ENCODE data around the gene PKHD1. TPM values are rescaled to one million over a fixed set of nuclear protein-coding genes. Genes with fewer than 3 reads are reported as not detected.

Gene PKHD1
- total RNA-seq, 1 experiment from 2014 or later: 0.40 TPM

DNA sequence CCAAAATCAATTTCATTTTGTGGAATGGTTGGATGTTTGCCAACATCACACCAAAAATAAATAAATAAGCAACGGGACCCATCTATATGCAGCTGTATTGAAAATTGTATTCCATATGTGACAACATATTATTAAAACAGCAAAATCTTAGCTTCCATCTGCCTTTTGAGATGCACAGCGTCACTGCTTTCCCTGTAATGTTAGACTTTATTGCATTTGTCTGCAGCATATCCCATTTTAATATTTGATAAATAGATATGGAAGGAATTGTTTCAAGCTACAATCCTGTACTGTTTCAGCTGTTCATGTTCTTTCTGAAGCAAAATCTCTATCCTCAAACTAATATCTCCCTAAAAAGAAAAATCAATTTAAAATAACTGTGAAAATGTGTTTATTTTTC lies 509.1 kb downstream of the PKHD1 start:
- Histone ChIP-seq H3K9ac (ENCODE audit: low read length) (no peak overlapping the region), H3F3A (ENCODE audit: low read length, unreplicated experiment) (no peaks in the 10 kb centered on the region), H3K79me2 (ENCODE audit: low read length) (no peaks in the 10 kb centered on the region), H3K4me1 (ENCODE audit: insufficient read depth, low read length) (no peaks in the 10 kb centered on the region), H3K36me3 (ENCODE audit: low read depth, low read length) (no peaks in the 10 kb centered on the region), H3K9me2 (replicated peaks; ENCODE audit: low read length) (no peaks in the 10 kb centered on the region), H3K9me3 (ENCODE audit: low read length) (no peaks in the 10 kb centered on the region), H3K4me3 (ENCODE audit: low read length) (no peak overlapping the region), H3K4me2 (ENCODE audit: low read length) (no peak overlapping the region), H2AFZ (ENCODE audit: low read length) (no peak overlapping the region), H3K27ac (ENCODE audit: low read length) (no peak overlapping the region), H3K27me3 (ENCODE audit: low read length) (no peaks in the 10 kb centered on the region), H4K20me1 (ENCODE audit: low read length) (no peaks in the 10 kb centered on the region)
- CTCF ChIA-PET: no interaction called here
- POLR2A ChIA-PET (ENCODE audit: unreplicated experiment): no interaction called here
- no peak for DNase-seq
- no peak for TF ChIP-seq EZH2phosphoT487 (IDR thresholded peaks at IDR 0.05; ENCODE audit: borderline replicate concordance, low read length)
- TF ChIP-seq, protein P1, sequence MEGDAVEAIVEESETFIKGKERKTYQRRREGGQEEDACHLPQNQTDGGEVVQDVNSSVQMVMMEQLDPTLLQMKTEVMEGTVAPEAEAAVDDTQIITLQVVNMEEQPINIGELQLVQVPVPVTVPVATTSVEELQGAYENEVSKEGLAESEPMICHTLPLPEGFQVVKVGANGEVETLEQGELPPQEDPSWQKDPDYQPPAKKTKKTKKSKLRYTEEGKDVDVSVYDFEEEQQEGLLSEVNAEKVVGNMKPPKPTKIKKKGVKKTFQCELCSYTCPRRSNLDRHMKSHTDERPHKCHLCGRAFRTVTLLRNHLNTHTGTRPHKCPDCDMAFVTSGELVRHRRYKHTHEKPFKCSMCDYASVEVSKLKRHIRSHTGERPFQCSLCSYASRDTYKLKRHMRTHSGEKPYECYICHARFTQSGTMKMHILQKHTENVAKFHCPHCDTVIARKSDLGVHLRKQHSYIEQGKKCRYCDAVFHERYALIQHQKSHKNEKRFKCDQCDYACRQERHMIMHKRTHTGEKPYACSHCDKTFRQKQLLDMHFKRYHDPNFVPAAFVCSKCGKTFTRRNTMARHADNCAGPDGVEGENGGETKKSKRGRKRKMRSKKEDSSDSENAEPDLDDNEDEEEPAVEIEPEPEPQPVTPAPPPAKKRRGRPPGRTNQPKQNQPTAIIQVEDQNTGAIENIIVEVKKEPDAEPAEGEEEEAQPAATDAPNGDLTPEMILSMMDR (conservative IDR thresholded peaks at IDR 0.05; ENCODE audit: low read depth, low read length): no peak
- ATAC-seq: no peak
- intact Hi-C loops (cut with micrococcal nuclease): no loop called here
- no TSS peak for BruUV-seq (replicated peaks)

DNA sequence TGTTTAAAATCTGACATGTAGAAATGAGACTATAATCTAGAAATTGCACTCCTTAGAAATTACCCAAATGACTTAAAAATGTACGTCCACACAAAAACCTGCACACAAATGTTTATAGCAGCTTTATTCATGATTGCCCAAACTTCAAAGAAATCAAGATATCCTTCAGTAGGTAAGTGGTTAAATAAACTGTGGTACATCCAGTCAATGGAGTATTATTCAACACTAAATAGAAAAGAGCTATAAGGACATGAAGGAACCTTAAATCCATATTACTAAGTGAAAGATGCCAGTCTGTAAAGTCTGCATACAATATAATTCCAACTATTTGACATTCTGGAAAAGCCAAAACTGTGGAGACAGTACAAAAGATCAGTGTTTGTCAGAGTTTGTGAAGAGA lies 513.4 kb downstream of the PKHD1 start:
- Histone ChIP-seq H4K20me1 (ENCODE audit: low read length) (no peaks in the 10 kb centered on the region), H2AFZ (ENCODE audit: low read length) (no peak overlapping the region), H3F3A (ENCODE audit: low read length, unreplicated experiment) (no peaks in the 10 kb centered on the region), H3K36me3 (ENCODE audit: low read depth, low read length) (no peaks in the 10 kb centered on the region), H3K79me2 (ENCODE audit: low read length) (no peaks in the 10 kb centered on the region), H3K4me3 (ENCODE audit: low read length) (no peak overlapping the region), H3K27ac (ENCODE audit: low read length) (no peak overlapping the region), H3K27me3 (ENCODE audit: low read length) (no peaks in the 10 kb centered on the region), H3K4me2 (ENCODE audit: low read length) (no peak overlapping the region), H3K9ac (ENCODE audit: low read length) (no peak overlapping the region), H3K9me2 (replicated peaks; ENCODE audit: low read length) (no peaks in the 10 kb centered on the region), H3K9me3 (ENCODE audit: low read length) (no peaks in the 10 kb centered on the region), H3K4me1 (ENCODE audit: insufficient read depth, low read length) (peaks cover 11% of the 10 kb centered on the region)
- TF ChIP-seq, protein P1 (conservative IDR thresholded peaks at IDR 0.05; ENCODE audit: low read depth, low read length): no peak
- TF ChIP-seq EZH2phosphoT487 (IDR thresholded peaks at IDR 0.05; ENCODE audit: borderline replicate concordance, low read length) (no peak), EZH2 (IDR thresholded peaks at IDR 0.05; ENCODE audit: low read length, unreplicated experiment) (no peak)
- ChIA-PET CTCF (no interaction called here), POLR2A (ENCODE audit: unreplicated experiment) (no interaction called here)
- intact Hi-C loops (cut with micrococcal nuclease): no loop called here
- DNase-seq (no peak), ATAC-seq (no peak)
- no TSS peak for BruUV-seq (replicated peaks)

DNA sequence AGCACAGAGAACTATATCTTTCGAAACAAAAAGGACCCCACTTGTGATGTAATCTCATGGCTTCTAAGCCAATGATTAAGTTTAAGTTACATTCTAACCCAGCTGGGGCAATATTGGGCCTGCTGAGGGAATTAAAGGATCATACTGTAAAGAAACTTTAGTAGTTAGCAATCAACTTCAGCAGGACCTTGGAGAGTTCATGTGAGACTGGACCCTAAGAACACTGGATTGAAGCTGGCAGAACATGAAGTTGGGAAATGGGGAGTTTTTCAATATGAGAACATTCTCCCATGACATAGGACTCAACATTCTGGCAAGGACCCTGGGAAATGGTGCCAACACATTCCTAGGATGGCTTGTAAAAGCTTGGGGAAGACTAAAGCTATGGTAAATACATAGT lies 516.2 kb downstream of the PKHD1 start:
- BruUV-seq (replicated peaks): no TSS peak
- H3K4me1 ChIP-seq (ENCODE audit: insufficient read depth, low read length): peaks cover 28% of the 10 kb centered on the region
- H3K27me3 ChIP-seq (ENCODE audit: low read length): no peaks in the 10 kb centered on the region
- no peak overlapping the region for H3K27ac ChIP-seq (ENCODE audit: low read length)
- H3K4me3 ChIP-seq (ENCODE audit: low read length): no peak overlapping the region
- no peak overlapping the region for H3K4me2 ChIP-seq (ENCODE audit: low read length)
- no peaks in the 10 kb centered on the region for H3K79me2 ChIP-seq (ENCODE audit: low read length)
- CTCF ChIA-PET: interaction anchor here (0.6 kb wide), 1 partner anchor 1437 kb away, joined by 3 read pairs; no protein-coding TSS in a partner anchor
- peak; percentile 54 for DNase-seq
- H2AFZ ChIP-seq (ENCODE audit: low read length): no peak overlapping the region
- no peaks in the 10 kb centered on the region for H3K9me2 ChIP-seq (replicated peaks; ENCODE audit: low read length)
- no peaks in the 10 kb centered on the region for H3F3A ChIP-seq (ENCODE audit: low read length, unreplicated experiment)
- no peak for ATAC-seq
- H3K9me3 ChIP-seq (ENCODE audit: low read length): no peaks in the 10 kb centered on the region
- intact Hi-C loops (cut with micrococcal nuclease): no loop called here
- POLR2A ChIA-PET (ENCODE audit: unreplicated experiment): no interaction called here
- H4K20me1 ChIP-seq (ENCODE audit: low read length): no peaks in the 10 kb centered on the region
- no peaks in the 10 kb centered on the region for H3K36me3 ChIP-seq (ENCODE audit: low read depth, low read length)
- TF ChIP-seq EZH2phosphoT487 (IDR thresholded peaks at IDR 0.05; ENCODE audit: borderline replicate concordance, low read length) (no peak), EZH2 (IDR thresholded peaks at IDR 0.05; ENCODE audit: low read length, unreplicated experiment) (no peak)
- TF ChIP-seq, protein P1 (conservative IDR thresholded peaks at IDR 0.05; ENCODE audit: low read depth, low read length): no peak
- no peak overlapping the region for H3K9ac ChIP-seq (ENCODE audit: low read length)
